ENCODE results near the gene SPATA46.

- TF ChIP-seq, protein P1, sequence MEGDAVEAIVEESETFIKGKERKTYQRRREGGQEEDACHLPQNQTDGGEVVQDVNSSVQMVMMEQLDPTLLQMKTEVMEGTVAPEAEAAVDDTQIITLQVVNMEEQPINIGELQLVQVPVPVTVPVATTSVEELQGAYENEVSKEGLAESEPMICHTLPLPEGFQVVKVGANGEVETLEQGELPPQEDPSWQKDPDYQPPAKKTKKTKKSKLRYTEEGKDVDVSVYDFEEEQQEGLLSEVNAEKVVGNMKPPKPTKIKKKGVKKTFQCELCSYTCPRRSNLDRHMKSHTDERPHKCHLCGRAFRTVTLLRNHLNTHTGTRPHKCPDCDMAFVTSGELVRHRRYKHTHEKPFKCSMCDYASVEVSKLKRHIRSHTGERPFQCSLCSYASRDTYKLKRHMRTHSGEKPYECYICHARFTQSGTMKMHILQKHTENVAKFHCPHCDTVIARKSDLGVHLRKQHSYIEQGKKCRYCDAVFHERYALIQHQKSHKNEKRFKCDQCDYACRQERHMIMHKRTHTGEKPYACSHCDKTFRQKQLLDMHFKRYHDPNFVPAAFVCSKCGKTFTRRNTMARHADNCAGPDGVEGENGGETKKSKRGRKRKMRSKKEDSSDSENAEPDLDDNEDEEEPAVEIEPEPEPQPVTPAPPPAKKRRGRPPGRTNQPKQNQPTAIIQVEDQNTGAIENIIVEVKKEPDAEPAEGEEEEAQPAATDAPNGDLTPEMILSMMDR (IDR thresholded peaks at IDR 0.05): no peak
- TF ChIP-seq POLR2AphosphoS5 (IDR thresholded peaks at IDR 0.05): no peak
- no peak for TF ChIP-seq POLR2A (IDR thresholded peaks at IDR 0.05)
Measured at GRCh38 chr1:162406811-162407210, 30.2 kb upstream of the SPATA46 start.

Measured in breast epithelium (tissue), 3 donors.